Kidney capillary endothelial cell (primary cell): ENCODE measurements around the gene HTRA3.
A peak's percentile ranks its signal among the peaks of the same experiment; 100 is the strongest.

Experiments used
- DNase-seq: peaks from one replicate; pipeline ENCODE4 v3.0.0-alpha.2; 2018; ENCODE audit warnings: low spot score

Gene HTRA3

GRCh38 chr4:8234715-8235114 lies 34.8 kb upstream of the HTRA3 start:
- DNase-seq: no peak

- DNase-seq: no peak
Observed at GRCh38 chr4:8235224-8235623, 34.3 kb upstream of the HTRA3 start.

GRCh38 chr4:8235686-8236085 lies 33.9 kb upstream of the HTRA3 start:
- DNase-seq: no peak

GRCh38 chr4:8236106-8236919 lies 33.2 kb upstream of the HTRA3 start:
- no peak for DNase-seq

- DNase-seq: no peak
Observed at GRCh38 chr4:8236920-8237195, 32.7 kb upstream of the HTRA3 start.

GRCh38 chr4:8237256-8237989 lies 32.1 kb upstream of the HTRA3 start:
- DNase-seq: no peak

- DNase-seq: no peak
Observed at GRCh38 chr4:8238036-8238511, 31.5 kb upstream of the HTRA3 start.

- no peak for DNase-seq
Observed at GRCh38 chr4:8238515-8239053, 31.0 kb upstream of the HTRA3 start.

- DNase-seq: no peak
Observed at GRCh38 chr4:8239226-8239625, 30.3 kb upstream of the HTRA3 start.

GRCh38 chr4:8239661-8240060 lies 29.9 kb upstream of the HTRA3 start:
- no peak for DNase-seq

GRCh38 chr4:8240211-8241041 lies 29.1 kb upstream of the HTRA3 start:
- no peak for DNase-seq

- DNase-seq: no peak
Observed at GRCh38 chr4:8241211-8241779, 28.3 kb upstream of the HTRA3 start.

GRCh38 chr4:8241895-8242696 lies 27.5 kb upstream of the HTRA3 start:
- peak; percentile 82 for DNase-seq

- DNase-seq: no peak
Observed at GRCh38 chr4:8242782-8243560, 26.6 kb upstream of the HTRA3 start.

GRCh38 chr4:8244001-8244757 lies 25.4 kb upstream of the HTRA3 start:
- DNase-seq: no peak

GRCh38 chr4:8244931-8245460 lies 24.6 kb upstream of the HTRA3 start:
- no peak for DNase-seq

- no peak for DNase-seq
Observed at GRCh38 chr4:8245884-8246833, 23.4 kb upstream of the HTRA3 start.
